Lung (tissue), 12 donors: ENCODE data around the gene MAML3. TPM values are rescaled to one million over a fixed set of nuclear protein-coding genes. Genes with fewer than 3 reads are reported as not detected.
A peak's percentile ranks its signal among the peaks of the same experiment; 100 is the strongest.

ENCODE experiments used
- ATAC-seq: fragments of 200-7000 bp; cut with Tn5 transposase; one replicate; pipeline ENCODE4 v1.9.1; 2020; ENCODE audit warnings: moderate number of reproducible peaks; ENCODE audit not compliant: insufficient read depth, low FRiP score
- DNase-seq, 3 donors: peaks; one replicate each; pipeline ENCODE4 v3.0.0-alpha.2; 2013 to 2017
- H3K27ac ChIP-seq, 2 donors: one replicate each; pipeline ENCODE4 v1.5.1; 2013; ENCODE audit warnings: mild to moderate bottlenecking in 2 of 2, moderate library complexity in 2 of 2, control low read depth in 1 of 2, inconsistent platforms in 1 of 2, low read depth in 1 of 2, low read length in 1 of 2
- H3K27me3 ChIP-seq, 3 donors: one replicate each; pipeline ENCODE4 v1.5.1; 2013; ENCODE audit warnings: low read length in 2 of 3; ENCODE audit not compliant: control insufficient read depth in 3 of 3, insufficient read depth in 3 of 3
- H3K36me3 ChIP-seq, 4 donors: one replicate each; pipeline ENCODE4 v1.5.1; 2013; ENCODE audit warnings: low read length in 4 of 4, mild to moderate bottlenecking in 1 of 4, moderate library complexity in 1 of 4; ENCODE audit not compliant: control insufficient read depth in 4 of 4, insufficient read depth in 4 of 4
- H3K4me1 ChIP-seq, 5 donors: one replicate each; pipeline ENCODE4 v1.5.1; 2013; ENCODE audit warnings: low read length in 5 of 5, mild to moderate bottlenecking in 2 of 5, moderate library complexity in 1 of 5; ENCODE audit not compliant: control insufficient read depth in 5 of 5, insufficient read depth in 5 of 5
- H3K4me3 ChIP-seq: one replicate; pipeline ENCODE4 v1.5.1; 2013; ENCODE audit warnings: mild to moderate bottlenecking, control low read depth, moderate library complexity
- H3K9ac ChIP-seq, 2 donors: one replicate each; pipeline ENCODE4 v1.5.1; 2013; ENCODE audit warnings: low read length in 2 of 2, control low read depth in 1 of 2; ENCODE audit not compliant: insufficient read depth in 1 of 2
- H3K9me3 ChIP-seq, 4 donors: one replicate each; pipeline ENCODE4 v1.5.1; 2013; ENCODE audit warnings: low read length in 3 of 4, mild to moderate bottlenecking in 1 of 4, moderate library complexity in 1 of 4; ENCODE audit not compliant: control insufficient read depth in 4 of 4, insufficient read depth in 3 of 4
- WGBS, 2 donors: extraction: QIAGEN DNeasy Blood & Tissue Kit; methylation state at CpG; one replicate each; pipeline ENCODE4 v1.1.7; 2013; 5-methylcytosine and 5-hydroxymethylcytosine counted together
- polyA plus RNA-seq, 2 donors: library from polyadenylated mRNA; stranded (reverse); fragments of 200-250 nt; gene quantifications; one replicate each; pipeline ENCODE4 v1.2.1, GENCODE V29; 2013
- total RNA-seq, 2 donors: library from RNA; depleted of rRNA in 1 of 2; stranded (reverse); fragments of >200 nt in 1 of 2; gene quantifications; one replicate each; pipeline ENCODE4 v1.2.1, GENCODE V29; 2014 to 2021
- TF ChIP-seq, protein P1 (sequence below): IDR thresholded peaks from 2 replicates; pipeline ENCODE4 v1.5.1; 2012; ENCODE audit warnings: mild to moderate bottlenecking; ENCODE audit errors: control extremely low read depth, extremely low read depth
- donor health status: control.
- donor health status: control.
- donor health status: Bipolar disorder and iron deficiency.
- donor health status: healthy.
- donor health status: DM: yes; HTN: yes; CAD: no.

MAML3 gene
- total and polyA plus RNA-seq, 4 donors = 3.0 to 16.4 (median 8.5) TPM

DNA sequence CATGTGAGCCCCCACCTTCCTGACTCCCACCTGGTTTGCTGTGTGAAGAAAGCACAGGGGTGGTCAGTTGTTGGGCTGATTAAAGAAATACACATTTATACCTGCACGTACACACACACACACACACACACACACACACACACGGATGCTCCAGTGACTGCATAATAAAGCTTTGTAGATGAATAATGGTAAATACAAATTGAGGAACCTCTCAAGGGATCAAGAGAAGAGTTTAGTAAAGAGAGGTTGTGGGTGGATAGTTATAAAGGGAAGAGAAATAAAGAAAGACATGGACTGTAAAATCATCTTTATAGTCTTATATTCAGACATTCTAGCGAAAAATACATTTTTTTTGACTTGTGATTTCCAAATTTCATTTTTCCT, 344.2 kb downstream of the MAML3 start:
- no peak for ATAC-seq
- TF ChIP-seq, protein P1, sequence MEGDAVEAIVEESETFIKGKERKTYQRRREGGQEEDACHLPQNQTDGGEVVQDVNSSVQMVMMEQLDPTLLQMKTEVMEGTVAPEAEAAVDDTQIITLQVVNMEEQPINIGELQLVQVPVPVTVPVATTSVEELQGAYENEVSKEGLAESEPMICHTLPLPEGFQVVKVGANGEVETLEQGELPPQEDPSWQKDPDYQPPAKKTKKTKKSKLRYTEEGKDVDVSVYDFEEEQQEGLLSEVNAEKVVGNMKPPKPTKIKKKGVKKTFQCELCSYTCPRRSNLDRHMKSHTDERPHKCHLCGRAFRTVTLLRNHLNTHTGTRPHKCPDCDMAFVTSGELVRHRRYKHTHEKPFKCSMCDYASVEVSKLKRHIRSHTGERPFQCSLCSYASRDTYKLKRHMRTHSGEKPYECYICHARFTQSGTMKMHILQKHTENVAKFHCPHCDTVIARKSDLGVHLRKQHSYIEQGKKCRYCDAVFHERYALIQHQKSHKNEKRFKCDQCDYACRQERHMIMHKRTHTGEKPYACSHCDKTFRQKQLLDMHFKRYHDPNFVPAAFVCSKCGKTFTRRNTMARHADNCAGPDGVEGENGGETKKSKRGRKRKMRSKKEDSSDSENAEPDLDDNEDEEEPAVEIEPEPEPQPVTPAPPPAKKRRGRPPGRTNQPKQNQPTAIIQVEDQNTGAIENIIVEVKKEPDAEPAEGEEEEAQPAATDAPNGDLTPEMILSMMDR = no peak
- WGBS, 2 donors = 63 to 81% methylated on average over 3 of the region's 3 CpGs
- DNase-seq = no peak
- no peak overlapping the region for H3K9ac ChIP-seq
- H3K36me3 ChIP-seq = no peaks in the 10 kb centered on the region
- peak overlapping the region in 1 of 2 donors; percentile 37 for H3K27ac ChIP-seq
- H3K4me1 ChIP-seq = peaks cover 13 to 41% (median 21%) of the 10 kb centered on the region in 5 donors
- H3K9me3 ChIP-seq = peaks cover 0 to 4% (median 1%) of the 10 kb centered on the region in 4 donors
- H3K27me3 ChIP-seq = no peaks in the 10 kb centered on the region
- H3K4me3 ChIP-seq = no peak overlapping the region

DNA sequence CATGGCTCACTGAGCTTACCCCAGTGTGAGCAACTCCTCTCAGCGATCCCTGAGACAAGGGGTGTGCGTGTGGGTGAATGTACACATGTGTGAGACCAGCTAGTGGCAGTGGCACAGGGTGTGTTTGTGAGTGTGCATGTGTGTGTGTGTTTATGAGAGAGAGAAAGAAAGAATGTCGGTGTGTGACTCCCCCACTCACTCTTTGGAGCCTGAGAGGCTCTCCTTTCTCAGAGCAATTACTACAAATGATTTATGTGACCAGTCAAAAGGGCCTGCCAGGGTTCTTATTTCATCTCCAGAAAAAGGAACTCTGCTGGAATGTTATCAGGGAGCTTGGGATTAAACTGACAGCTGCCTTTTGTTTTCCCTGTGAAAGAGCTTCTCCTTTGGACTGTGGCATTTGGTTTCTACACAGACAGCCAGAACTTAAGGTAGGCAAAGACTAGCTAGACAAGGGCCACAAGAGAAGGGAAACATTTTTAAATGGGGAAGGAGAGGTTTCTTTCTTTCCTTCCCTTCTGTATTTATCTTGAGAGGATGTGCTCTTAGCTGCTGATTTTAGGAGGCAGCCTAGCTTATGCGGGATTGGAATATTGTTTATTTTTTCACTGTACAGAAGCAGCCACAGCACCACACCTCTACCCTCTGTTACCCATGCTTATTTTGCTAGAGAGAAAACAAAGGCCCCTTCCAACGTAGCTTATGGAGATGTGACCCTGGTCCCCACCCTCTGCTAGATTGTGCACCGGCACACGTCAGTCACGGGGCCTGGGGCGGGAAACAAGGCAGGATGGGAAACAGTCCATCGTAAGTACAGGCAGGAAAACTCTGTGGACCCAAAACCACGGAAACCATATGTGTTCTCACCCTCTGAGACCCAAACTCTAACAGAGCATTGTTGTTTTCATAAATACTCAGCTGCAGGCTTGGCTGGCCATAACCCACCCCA, 344.9 kb downstream of the MAML3 start:
- Histone ChIP-seq H3K4me1 (peaks cover 9 to 35% (median 17%) of the 10 kb centered on the region in 5 donors), H3K4me3 (no peak overlapping the region), H3K27ac (peak overlapping the region; percentile 22 to 37), H3K9ac (peak overlapping the region in 1 of 2 donors; percentile 47), H3K9me3 (peaks cover 0 to 4% (median 1%) of the 10 kb centered on the region in 4 donors), H3K27me3 (no peaks in the 10 kb centered on the region), H3K36me3 (no peaks in the 10 kb centered on the region)
- peak in 2 of 3 donors; percentile 46 to 50 for DNase-seq
- TF ChIP-seq, protein P1 = no peak
- WGBS, 2 donors = 19 to 45% methylated on average over 11 of the region's 11 CpGs
- no peak for ATAC-seq

DNA sequence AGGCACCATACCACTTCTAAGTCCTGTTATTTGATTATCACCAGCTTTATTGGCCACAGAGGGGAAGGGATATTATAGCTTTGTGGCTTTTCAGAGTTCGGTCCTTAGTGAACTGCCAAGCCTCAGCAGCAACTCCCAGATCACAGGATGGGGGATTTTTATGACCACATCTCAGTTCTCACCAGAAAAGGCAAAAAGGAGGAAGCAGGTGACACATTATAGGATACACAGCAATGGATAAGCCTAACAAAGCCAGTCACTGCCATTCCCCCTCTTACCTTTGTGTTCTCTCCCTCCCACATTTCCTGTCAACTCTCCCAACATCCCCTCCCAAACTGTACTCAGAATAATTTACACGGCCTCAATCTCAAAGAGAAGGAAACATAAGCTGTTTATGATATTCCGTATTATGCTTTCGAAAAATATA, 345.6 kb downstream of the MAML3 start:
- H3K9ac ChIP-seq = peak overlapping the region in 1 of 2 donors; percentile 47
- no peak for DNase-seq

More for the DNA sequence above, 345.6 kb downstream of the MAML3 start:
- Histone ChIP-seq H3K36me3 (no peaks in the 10 kb centered on the region), H3K4me3 (no peak overlapping the region), H3K27me3 (no peaks in the 10 kb centered on the region), H3K27ac (peak overlapping the region in 1 of 2 donors; percentile 41), H3K9me3 (peaks cover 0 to 4% (median 1%) of the 10 kb centered on the region in 4 donors), H3K4me1 (peaks cover 9 to 30% (median 17%) of the 10 kb centered on the region in 5 donors)
- WGBS, 2 donors = 32 to 49% methylated on average over 4 of the region's 4 CpGs
- ATAC-seq = no peak
- TF ChIP-seq, protein P1 = no peak
